ENCODE results near the gene HDLBP. TPM values are rescaled to one million over a fixed set of nuclear protein-coding genes. Genes with fewer than 3 reads are reported as not detected.

Gene HDLBP
- total and polyA plus RNA-seq, 2 of the 4 experiments (the other 2 are of a cell fraction): 648 to 1,165 TPM

GRCh38 chr2:241238693-241239198 is 76.7 kb downstream of the HDLBP start:
- no peak overlapping the region for H4K5ac ChIP-seq (ENCODE audit: low read depth, low read length)
- no peak overlapping the region for H3K14ac ChIP-seq (replicated peaks; ENCODE audit: low read depth, low read length)
- no peak for TF ChIP-seq CTCF (conservative IDR thresholded peaks at IDR 0.05; ENCODE audit: low read depth, low read length)
- no peak for TF ChIP-seq MAFK (IDR thresholded peaks at IDR 0.05; ENCODE audit: low read depth, low read length)
- TF ChIP-seq MAZ (IDR thresholded peaks at IDR 0.05; ENCODE audit: borderline replicate concordance, low read depth, low read length): no peak
- TF ChIP-seq POLR2A (IDR thresholded peaks at IDR 0.05; ENCODE audit: low read depth, low read length): no peak
- TF ChIP-seq CEBPB (IDR thresholded peaks at IDR 0.05; ENCODE audit: low read depth, low read length): no peak
- TF ChIP-seq BHLHE40 (IDR thresholded peaks at IDR 0.05; ENCODE audit: low read depth, low read length): no peak
- TF ChIP-seq SMC3 (IDR thresholded peaks at IDR 0.05; ENCODE audit: low read depth, low read length): no peak
- no peak for TF ChIP-seq ELK1 (IDR thresholded peaks at IDR 0.05; ENCODE audit: borderline replicate concordance, low read depth, low read length)
- TF ChIP-seq USF2 (IDR thresholded peaks at IDR 0.05; ENCODE audit: low read depth, low read length): no peak
- no peak for TF ChIP-seq RAD21 (IDR thresholded peaks at IDR 0.05; ENCODE audit: low read length)
- TF ChIP-seq MXI1 (IDR thresholded peaks at IDR 0.05; ENCODE audit: borderline replicate concordance, low read depth, low read length): no peak
- TF ChIP-seq CHD1 (IDR thresholded peaks at IDR 0.05; ENCODE audit: low read depth, low read length): no peak
- no peak for TF ChIP-seq NFE2L2 (IDR thresholded peaks at IDR 0.05; ENCODE audit: low read depth, low read length)
- no peak for TF ChIP-seq FOS (IDR thresholded peaks at IDR 0.05; ENCODE audit: low read depth, low read length)
- TF ChIP-seq RCOR1 (IDR thresholded peaks at IDR 0.05; ENCODE audit: insufficient replicate concordance, low read length): no peak
- no peak for TF ChIP-seq RFX5 (IDR thresholded peaks at IDR 0.05; ENCODE audit: low read depth, low read length)
- H4K8ac ChIP-seq (ENCODE audit: low read depth in 2 of 2, low read length in 2 of 2): no peak overlapping the region
- no peak overlapping the region for H3K4ac ChIP-seq (ENCODE audit: low read depth, low read length)
- BruUV-seq (replicated peaks): no TSS peak
- no peak overlapping the region for H3K4me3 ChIP-seq (ENCODE audit: insufficient read depth, low read depth, low read length)
- dilution Hi-C loops (cut with HindIII; ENCODE audit: low sequenced_read_pairs, unreplicated experiment): no loop called here
- no peak overlapping the region for H3K4me2 ChIP-seq (ENCODE audit: low read depth, low read length)
- peaks cover 77% of the 10 kb centered on the region for H4K20me1 ChIP-seq (ENCODE audit: insufficient read depth, low read length)
- peaks cover 9% of the 10 kb centered on the region; the same call in 1 of the 2 replicates for H3K9me1 ChIP-seq (ENCODE audit: insufficient read depth, low read length)
- no peak overlapping the region for H2BK15ac ChIP-seq (ENCODE audit: low read depth, low read length)
- H2BK120ac ChIP-seq (ENCODE audit: low read depth, low read length): no peak overlapping the region
- in situ Hi-C loops (cut with MboI; ENCODE audit: low sequenced_read_pairs): no loop called here
- H3K79me1 ChIP-seq (ENCODE audit: low read depth in 1 of 2, low read length in 2 of 2): peaks cover 35 to 86% of the 10 kb centered on the region in 2 experiments
- H3K27me3 ChIP-seq (ENCODE audit: control insufficient read depth, insufficient read depth, low read length): no peaks in the 10 kb centered on the region
- CTCF ChIA-PET: no interaction called here
- H2AFZ ChIP-seq (replicated peaks; ENCODE audit: low read length, poor library complexity): no peak overlapping the region
- DNase-seq: no peak
- peaks cover 92% of the 10 kb centered on the region for H3K36me3 ChIP-seq (ENCODE audit: control insufficient read depth, insufficient read depth, low read length)
- 100% methylated on average over 1 of the region's 5 CpGs; no CpG with 5 or more reads in 1 of the 2 experiments for WGBS, 2 experiments (ENCODE audit: extremely low coverage in 2 of 2, insufficient read length in 1 of 2)
- no peak overlapping the region for H3K18ac ChIP-seq (ENCODE audit: low read depth, low read length)
- no peak overlapping the region for H2BK20ac ChIP-seq (ENCODE audit: low read depth, low read length)
- H2AK9ac ChIP-seq (replicated peaks; ENCODE audit: low read depth, low read length, poor library complexity): no peak overlapping the region
- POLR2A ChIA-PET (ENCODE audit: unreplicated experiment): no interaction called here
- peaks cover 1% of the 10 kb centered on the region; the same call in 1 of the 2 replicates for H3K4me1 ChIP-seq (ENCODE audit: control insufficient read depth, insufficient read depth, low read length)
- H3K9ac ChIP-seq (ENCODE audit: low read depth, low read length): no peak overlapping the region
- no peak overlapping the region for H2BK5ac ChIP-seq (ENCODE audit: low read depth, low read length, poor library complexity, severe bottlenecking)
- H3K27ac ChIP-seq (ENCODE audit: insufficient read depth, low read length): no peak overlapping the region
- no peak overlapping the region for H2AK5ac ChIP-seq (ENCODE audit: low read depth, low read length)
- no peak for ATAC-seq (ENCODE audit: low read depth)
- intact Hi-C loops (cut with micrococcal nuclease): no loop called here
- H3K56ac ChIP-seq (ENCODE audit: extremely low read depth, insufficient read depth, low read length): no peak overlapping the region
- H3K23ac ChIP-seq (ENCODE audit: low read depth, low read length): no peak overlapping the region
- no peak overlapping the region for H4K91ac ChIP-seq (ENCODE audit: insufficient read depth, low read depth, low read length)
- H3K9me3 ChIP-seq (ENCODE audit: control insufficient read depth, insufficient read depth, low read length): no peaks in the 10 kb centered on the region
